ENCODE results near the gene CCDC12. TPM values are rescaled to one million over a fixed set of nuclear protein-coding genes. Genes with fewer than 3 reads are reported as not detected.

CCDC12 gene
- total RNA-seq: 34.5 and 37.4 TPM in 2 replicates
- long read RNA-seq, partial matches to known transcripts: 11 of 16 reads
- long read RNA-seq, other reads (novel, unspliced or antisense): 3 of 16 reads

DNA sequence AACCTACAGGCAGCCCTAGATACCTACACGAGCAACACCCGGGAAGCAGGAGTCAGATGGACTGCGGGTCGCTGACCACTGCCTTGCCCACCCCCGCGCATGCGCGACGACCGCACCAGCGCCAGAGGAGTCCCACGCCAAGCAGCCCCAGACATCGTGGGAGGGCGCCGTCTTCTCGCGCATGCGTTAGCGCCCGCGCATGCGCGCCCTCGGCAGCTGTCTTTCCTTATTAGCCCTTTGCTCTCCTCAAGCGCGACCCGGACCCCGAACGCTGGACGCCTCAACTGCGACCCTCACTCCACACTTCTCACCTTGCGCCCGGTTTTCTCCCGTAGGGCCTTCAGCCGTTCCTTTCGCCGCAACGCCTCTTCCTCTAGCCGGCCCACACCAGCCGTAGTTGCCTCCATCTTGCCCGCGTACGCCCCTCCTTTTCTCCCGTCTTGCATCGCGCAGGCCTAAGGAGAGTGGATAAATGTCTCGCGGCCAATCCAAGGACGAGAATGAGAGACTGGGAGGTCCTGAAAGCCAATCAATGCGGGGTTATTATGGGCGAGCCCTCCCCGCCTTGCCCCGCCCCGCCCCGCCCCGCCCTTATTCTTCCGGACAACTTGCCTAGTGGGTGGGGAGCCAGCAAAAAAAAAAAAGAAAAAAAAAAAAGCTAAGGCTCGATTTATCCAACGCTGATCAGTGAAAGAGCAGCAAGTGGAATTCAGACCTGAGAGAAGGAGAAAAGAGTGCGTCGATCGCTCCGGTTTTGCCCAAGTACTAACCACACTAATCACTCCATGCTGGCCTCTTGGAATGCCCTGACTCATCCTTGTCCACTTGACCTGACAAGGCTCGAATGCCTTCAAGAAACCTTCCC, at the start of gene CCDC12:
TSS of gene CCDC12 (minus strand) at position 420 of the 865 bp plus-strand sequence. CDS start at position 407, 13 bp downstream.
- TF ChIP-seq, protein P1, sequence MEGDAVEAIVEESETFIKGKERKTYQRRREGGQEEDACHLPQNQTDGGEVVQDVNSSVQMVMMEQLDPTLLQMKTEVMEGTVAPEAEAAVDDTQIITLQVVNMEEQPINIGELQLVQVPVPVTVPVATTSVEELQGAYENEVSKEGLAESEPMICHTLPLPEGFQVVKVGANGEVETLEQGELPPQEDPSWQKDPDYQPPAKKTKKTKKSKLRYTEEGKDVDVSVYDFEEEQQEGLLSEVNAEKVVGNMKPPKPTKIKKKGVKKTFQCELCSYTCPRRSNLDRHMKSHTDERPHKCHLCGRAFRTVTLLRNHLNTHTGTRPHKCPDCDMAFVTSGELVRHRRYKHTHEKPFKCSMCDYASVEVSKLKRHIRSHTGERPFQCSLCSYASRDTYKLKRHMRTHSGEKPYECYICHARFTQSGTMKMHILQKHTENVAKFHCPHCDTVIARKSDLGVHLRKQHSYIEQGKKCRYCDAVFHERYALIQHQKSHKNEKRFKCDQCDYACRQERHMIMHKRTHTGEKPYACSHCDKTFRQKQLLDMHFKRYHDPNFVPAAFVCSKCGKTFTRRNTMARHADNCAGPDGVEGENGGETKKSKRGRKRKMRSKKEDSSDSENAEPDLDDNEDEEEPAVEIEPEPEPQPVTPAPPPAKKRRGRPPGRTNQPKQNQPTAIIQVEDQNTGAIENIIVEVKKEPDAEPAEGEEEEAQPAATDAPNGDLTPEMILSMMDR (IDR thresholded peaks at IDR 0.05): no peak
- Mint-ChIP-seq H3K36me3 (ENCODE audit: unreplicated experiment) (peaks cover 5% of the 10 kb centered on the region), H3K4me3 (ENCODE audit: unreplicated experiment) (peak within 1 kb of the TSS; percentile 100), H3K27ac (ENCODE audit: unreplicated experiment) (peak within 1 kb of the TSS; percentile 100), H3K27me3 (ENCODE audit: unreplicated experiment) (no peaks in the 10 kb centered on the region), H3K4me1 (ENCODE audit: unreplicated experiment) (peaks cover 46% of the 10 kb centered on the region), H3K9me3 (ENCODE audit: unreplicated experiment) (no peaks in the 10 kb centered on the region)
- DNase-seq (ENCODE audit: extremely low spot score, unreplicated experiment): peak; percentile 98

DNA sequence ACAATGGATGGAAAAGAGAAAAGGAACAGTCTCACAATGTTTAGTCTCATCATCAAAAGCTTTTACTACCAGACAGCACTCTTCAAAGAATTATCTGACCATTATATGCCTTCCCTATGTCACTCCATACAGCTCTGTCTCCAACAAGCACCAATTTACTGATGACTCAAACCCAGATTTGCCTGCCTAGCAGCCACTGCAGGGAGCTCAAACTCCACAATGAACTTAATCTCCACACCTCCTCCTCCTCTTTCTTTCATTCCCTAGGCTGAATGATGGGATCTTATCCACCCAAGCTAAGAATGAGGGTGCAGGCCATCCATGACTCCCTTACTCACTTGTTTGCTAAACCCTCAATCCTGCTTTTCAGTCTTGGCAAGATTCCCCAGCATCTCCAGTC, 48.4 kb upstream of the CCDC12 start:
- peaks cover 9% of the 10 kb centered on the region for H3K36me3 Mint-ChIP-seq (ENCODE audit: unreplicated experiment)
- no peak for DNase-seq (ENCODE audit: extremely low spot score, unreplicated experiment)
- no peaks in the 10 kb centered on the region for H3K27me3 Mint-ChIP-seq (ENCODE audit: unreplicated experiment)
- no peaks in the 10 kb centered on the region for H3K4me1 Mint-ChIP-seq (ENCODE audit: unreplicated experiment)
- H3K27ac Mint-ChIP-seq (ENCODE audit: unreplicated experiment): no peak overlapping the region
- no peak overlapping the region for H3K4me3 Mint-ChIP-seq (ENCODE audit: unreplicated experiment)
- no peaks in the 10 kb centered on the region for H3K9me3 Mint-ChIP-seq (ENCODE audit: unreplicated experiment)
- TF ChIP-seq, protein P1 (IDR thresholded peaks at IDR 0.05): no peak

- Mint-ChIP-seq H3K9me3 (ENCODE audit: unreplicated experiment) (no peaks in the 10 kb centered on the region), H3K27me3 (ENCODE audit: unreplicated experiment) (no peaks in the 10 kb centered on the region), H3K36me3 (ENCODE audit: unreplicated experiment) (peaks cover 15% of the 10 kb centered on the region), H3K4me1 (ENCODE audit: unreplicated experiment) (peaks cover 14% of the 10 kb centered on the region), H3K27ac (ENCODE audit: unreplicated experiment) (no peak overlapping the region), H3K4me3 (ENCODE audit: unreplicated experiment) (no peak overlapping the region)
- TF ChIP-seq, protein P1 (IDR thresholded peaks at IDR 0.05): no peak
- DNase-seq (ENCODE audit: extremely low spot score, unreplicated experiment): no peak
Observed at GRCh38 chr3:47022641-47023071, 46.1 kb upstream of the CCDC12 start.

- TF ChIP-seq, protein P1 (IDR thresholded peaks at IDR 0.05): no peak
- H3K9me3 Mint-ChIP-seq (ENCODE audit: unreplicated experiment): no peaks in the 10 kb centered on the region
- peaks cover 23% of the 10 kb centered on the region for H3K36me3 Mint-ChIP-seq (ENCODE audit: unreplicated experiment)
- no peak for DNase-seq (ENCODE audit: extremely low spot score, unreplicated experiment)
- H3K4me3 Mint-ChIP-seq (ENCODE audit: unreplicated experiment): no peak overlapping the region
- no peaks in the 10 kb centered on the region for H3K27me3 Mint-ChIP-seq (ENCODE audit: unreplicated experiment)
- H3K27ac Mint-ChIP-seq (ENCODE audit: unreplicated experiment): no peak overlapping the region
- peaks cover 23% of the 10 kb centered on the region for H3K4me1 Mint-ChIP-seq (ENCODE audit: unreplicated experiment)
Observed at GRCh38 chr3:47020311-47020710, 43.8 kb upstream of the CCDC12 start.

DNA sequence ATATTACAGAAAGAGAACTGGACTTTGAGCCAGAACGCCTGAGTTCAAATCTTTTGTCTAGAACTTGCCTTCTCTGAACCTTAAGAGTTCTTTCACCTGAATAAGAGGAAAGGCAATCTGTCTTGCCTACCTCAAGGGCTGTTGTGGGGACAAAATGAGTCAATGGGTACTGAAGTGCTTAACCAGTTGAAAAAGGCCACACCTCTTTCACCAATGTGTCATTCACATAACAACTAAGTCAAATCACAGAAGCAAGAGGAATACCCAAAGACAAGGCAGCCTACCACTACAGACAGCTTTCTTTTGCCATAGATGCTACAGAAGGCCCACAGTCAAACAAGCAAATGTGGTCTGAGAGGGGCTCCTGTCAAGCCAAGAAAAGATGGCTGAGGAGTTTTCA, 42.7 kb upstream of the CCDC12 start:
- H3K4me1 Mint-ChIP-seq (ENCODE audit: unreplicated experiment): peaks cover 23% of the 10 kb centered on the region
- no peaks in the 10 kb centered on the region for H3K9me3 Mint-ChIP-seq (ENCODE audit: unreplicated experiment)
- H3K27me3 Mint-ChIP-seq (ENCODE audit: unreplicated experiment): no peaks in the 10 kb centered on the region
- H3K4me3 Mint-ChIP-seq (ENCODE audit: unreplicated experiment): no peak overlapping the region
- TF ChIP-seq, protein P1 (IDR thresholded peaks at IDR 0.05): no peak
- no peak for DNase-seq (ENCODE audit: extremely low spot score, unreplicated experiment)
- peaks cover 25% of the 10 kb centered on the region for H3K36me3 Mint-ChIP-seq (ENCODE audit: unreplicated experiment)
- H3K27ac Mint-ChIP-seq (ENCODE audit: unreplicated experiment): no peak overlapping the region

All from osteocyte (in vitro differentiated cells).